Measurements from ENCODE around the gene ZNF573. TPM values are rescaled to one million over a fixed set of nuclear protein-coding genes. Genes with fewer than 3 reads are reported as not detected.

Gene ZNF573
- total RNA-seq, 1 experiment from 2014 or later = 12.4 TPM

Other genes with a start within 250 kb of the ZNF573 start
- gene ZNF571, start 184.8 kb downstream of the ZNF573 start, total RNA-seq (2021) = 3.9 to 5.1 TPM (median 4.4 TPM) in 3 replicates
- 0.07 to 0.53 TPM (median 0.28 TPM) in 3 replicates for gene ZNF540, start 184.7 kb downstream of the ZNF573 start, total RNA-seq (2021)
- 7.1 to 7.7 TPM (median 7.3 TPM) in 3 replicates for gene ZFP30, start 124.1 kb downstream of the ZNF573 start, total RNA-seq (2021)
- 17.5 to 21.2 TPM (median 20.7 TPM) in 3 replicates for gene ZNF607, start 59.8 kb downstream of the ZNF573 start, total RNA-seq (2021)
- gene WDR87, start 127.0 kb upstream of the ZNF573 start, total RNA-seq (2021) = not detected in 3 replicates
- 41.5 to 44.4 TPM (median 42.4 TPM) in 3 replicates for gene SIPA1L3, start 127.6 kb upstream of the ZNF573 start, total RNA-seq (2021)

All from WTC11 (cell line).